ENCODE results near the gene BSPRY.

DNA sequence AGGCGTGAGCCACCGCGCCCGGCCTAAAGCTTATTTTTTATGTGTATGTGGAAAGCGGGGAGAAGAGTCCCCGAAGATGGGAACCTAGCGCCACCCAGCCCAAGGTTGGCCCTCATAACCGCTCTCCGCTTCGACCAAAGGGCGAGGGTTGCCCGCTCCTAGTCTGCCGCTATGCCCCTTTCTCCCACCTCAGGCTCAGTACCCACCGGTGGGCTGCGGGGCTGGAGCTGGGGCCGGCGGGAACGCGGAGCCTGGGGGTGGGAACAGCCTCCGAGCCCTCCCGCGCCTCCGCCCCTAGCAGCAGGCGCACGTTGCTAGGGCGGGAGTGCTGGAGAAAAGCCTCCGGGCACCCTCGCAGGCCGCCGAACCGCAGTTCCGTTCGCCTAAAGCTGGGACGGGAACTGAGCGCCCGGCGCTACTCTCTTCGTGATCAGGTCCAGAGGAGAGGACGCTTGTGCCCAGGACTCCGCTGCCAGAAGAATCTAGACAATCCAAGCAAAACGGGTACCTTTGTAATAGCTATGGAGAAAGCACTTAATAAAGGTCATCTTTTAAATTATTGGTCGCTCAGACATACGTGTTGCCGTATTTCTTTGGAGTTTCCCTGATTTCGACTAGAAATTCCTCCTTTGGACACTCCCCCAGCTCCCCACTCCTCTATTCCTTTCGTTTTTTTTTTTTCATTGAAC lies 9.2 kb upstream of the BSPRY start, which contains the start of gene WDR31:
- TF ChIP-seq GATA2 (IDR thresholded peaks at IDR 0.05; ENCODE audit: low read depth, low read length) (no peak), GATA3 (IDR thresholded peaks at IDR 0.05; ENCODE audit: low read depth, low read length) (no peak)
